Vagina (tissue), 2 donors: ENCODE measurements around the gene SLC34A3.

Experiments used
- POLR2AphosphoS5 ChIP-seq, 2 donors: sonication (generic); formaldehyde crosslinking; IDR thresholded peaks; one replicate each; pipeline ENCODE4 v1.9.0; 2017; ENCODE audit warnings: antibody characterized with exemption in 2 of 2, mild to moderate bottlenecking in 2 of 2, low read depth in 1 of 2; ENCODE audit not compliant: insufficient read depth in 1 of 2
- TF ChIP-seq, protein P1 (sequence below), 3 experiments: fragments of 450-650 bp in 2 of 3; fragments of 200-600 bp in 1 of 3; sonication (generic) in 1 of 3; IDR thresholded peaks; one replicate each; pipeline ENCODE4 v1.5.1; 2017 to 2019; ENCODE audit warnings: antibody characterized with exemption in 3 of 3, mild to moderate bottlenecking in 2 of 3, moderate library complexity in 2 of 3

DNA sequence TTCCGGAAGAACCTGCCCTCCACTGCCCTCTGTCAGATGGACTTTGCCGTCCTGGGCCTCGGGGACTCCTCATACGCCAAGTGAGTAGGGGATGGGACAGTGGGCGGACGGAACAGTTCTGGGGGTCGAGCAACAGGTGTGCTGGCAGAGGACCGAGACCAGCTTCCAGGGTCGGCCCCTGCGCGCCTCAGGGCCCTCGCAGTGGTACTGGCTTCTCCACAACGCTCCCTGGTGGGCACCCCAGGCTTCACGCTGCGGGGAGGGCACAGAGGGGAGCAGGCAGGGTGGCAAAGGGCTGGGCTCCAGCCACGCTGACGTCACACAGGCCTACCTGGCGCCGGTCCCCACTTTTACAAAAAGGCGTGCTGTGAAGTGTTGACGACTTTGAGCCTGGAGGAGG, 18.2 kb upstream of the SLC34A3 start:
- TF ChIP-seq, protein P1, sequence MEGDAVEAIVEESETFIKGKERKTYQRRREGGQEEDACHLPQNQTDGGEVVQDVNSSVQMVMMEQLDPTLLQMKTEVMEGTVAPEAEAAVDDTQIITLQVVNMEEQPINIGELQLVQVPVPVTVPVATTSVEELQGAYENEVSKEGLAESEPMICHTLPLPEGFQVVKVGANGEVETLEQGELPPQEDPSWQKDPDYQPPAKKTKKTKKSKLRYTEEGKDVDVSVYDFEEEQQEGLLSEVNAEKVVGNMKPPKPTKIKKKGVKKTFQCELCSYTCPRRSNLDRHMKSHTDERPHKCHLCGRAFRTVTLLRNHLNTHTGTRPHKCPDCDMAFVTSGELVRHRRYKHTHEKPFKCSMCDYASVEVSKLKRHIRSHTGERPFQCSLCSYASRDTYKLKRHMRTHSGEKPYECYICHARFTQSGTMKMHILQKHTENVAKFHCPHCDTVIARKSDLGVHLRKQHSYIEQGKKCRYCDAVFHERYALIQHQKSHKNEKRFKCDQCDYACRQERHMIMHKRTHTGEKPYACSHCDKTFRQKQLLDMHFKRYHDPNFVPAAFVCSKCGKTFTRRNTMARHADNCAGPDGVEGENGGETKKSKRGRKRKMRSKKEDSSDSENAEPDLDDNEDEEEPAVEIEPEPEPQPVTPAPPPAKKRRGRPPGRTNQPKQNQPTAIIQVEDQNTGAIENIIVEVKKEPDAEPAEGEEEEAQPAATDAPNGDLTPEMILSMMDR (IDR thresholded peaks at IDR 0.05): no peak
- no peak for TF ChIP-seq POLR2AphosphoS5 (IDR thresholded peaks at IDR 0.05; ENCODE audit: insufficient read depth in 1 of 2, low read depth in 1 of 2)
